ENCODE data around the gene DCDC1.

Gene DCDC1

GRCh38 chr11:30895046-30895445, 474.5 kb downstream of the DCDC1 start:
- DNase-seq, result no peak

- DNase-seq, result no peak
Measured at GRCh38 chr11:30893318-30893717, 476.2 kb downstream of the DCDC1 start.

GRCh38 chr11:30889143-30889794, 480.3 kb downstream of the DCDC1 start:
- no peak for DNase-seq

- no peak for DNase-seq
Measured at GRCh38 chr11:30879322-30880005, 490.1 kb downstream of the DCDC1 start.

- no peak for DNase-seq
Measured at GRCh38 chr11:30878400-30878799, 491.1 kb downstream of the DCDC1 start.

- DNase-seq, result no peak
Measured at GRCh38 chr11:30876663-30877396, 492.7 kb downstream of the DCDC1 start.

GRCh38 chr11:30876228-30876627, 493.3 kb downstream of the DCDC1 start:
- DNase-seq, result no peak

- no peak for DNase-seq
Measured at GRCh38 chr11:30875806-30876205, 493.7 kb downstream of the DCDC1 start.

- DNase-seq, result no peak
Measured at GRCh38 chr11:30873924-30874610, 495.5 kb downstream of the DCDC1 start.

GRCh38 chr11:30868626-30869081, 500.9 kb downstream of the DCDC1 start:
- no peak for DNase-seq

GRCh38 chr11:30863209-30863608, 506.3 kb downstream of the DCDC1 start:
- DNase-seq, result no peak

- DNase-seq, result no peak
Measured at GRCh38 chr11:30861531-30861930, 508.0 kb downstream of the DCDC1 start.

GRCh38 chr11:30861064-30861463, 508.5 kb downstream of the DCDC1 start:
- DNase-seq, result no peak

GRCh38 chr11:30860146-30860545, 509.4 kb downstream of the DCDC1 start:
- no peak for DNase-seq

GRCh38 chr11:30859669-30860068, 509.9 kb downstream of the DCDC1 start:
- no peak for DNase-seq

GRCh38 chr11:30855383-30856006, 514.0 kb downstream of the DCDC1 start:
- no peak for DNase-seq

- no peak for DNase-seq
Measured at GRCh38 chr11:30853439-30853838, 516.1 kb downstream of the DCDC1 start.

- DNase-seq, result no peak
Measured at GRCh38 chr11:30852645-30853044, 516.9 kb downstream of the DCDC1 start.

GRCh38 chr11:30852091-30852490, 517.4 kb downstream of the DCDC1 start:
- DNase-seq, result no peak

GRCh38 chr11:30837252-30837651, 532.3 kb downstream of the DCDC1 start:
- no peak for DNase-seq

GRCh38 chr11:30832831-30833230, 536.7 kb downstream of the DCDC1 start:
- no peak for DNase-seq

- no peak for DNase-seq
Measured at GRCh38 chr11:30830681-30831080, 538.9 kb downstream of the DCDC1 start.

- no peak for DNase-seq
Measured at GRCh38 chr11:30826911-30827310, 542.6 kb downstream of the DCDC1 start.
